ENCODE data around the gene GALNT18.

Gene GALNT18

DNA sequence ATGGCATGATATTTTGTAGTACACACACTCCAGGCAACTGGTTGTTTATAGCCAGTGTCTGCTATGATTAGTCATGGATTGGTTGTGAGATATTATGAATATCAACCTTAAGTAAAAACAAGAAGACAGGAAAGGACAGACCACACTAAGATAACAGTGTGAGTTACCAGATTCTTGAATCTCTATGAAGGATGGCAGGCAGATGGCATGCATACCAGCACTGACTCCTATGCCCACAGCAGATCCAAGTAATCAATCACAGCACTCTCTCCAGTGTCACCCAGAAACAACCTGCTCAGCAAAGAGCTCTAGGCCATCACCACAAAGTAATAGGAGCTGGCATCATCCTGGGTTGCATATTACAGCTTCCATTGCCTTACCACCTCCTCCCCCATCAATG lies 116.6 kb downstream of the GALNT18 start:
- Histone ChIP-seq H3K4me3 (ENCODE audit: low read depth in 1 of 2, low read length in 2 of 2) (no peak overlapping the region), H3K36me3 (ENCODE audit: insufficient read depth, low read length) (no peaks in the 10 kb centered on the region), H3K27me3 (ENCODE audit: control insufficient read depth in 1 of 2, insufficient read depth in 2 of 2, low read length in 2 of 2) (no peaks in the 10 kb centered on the region), H3K9ac (ENCODE audit: low read length) (no peak overlapping the region), H3K27ac (ENCODE audit: low read depth, low read length) (no peak overlapping the region), H3K9me3 (ENCODE audit: low read length) (no peaks in the 10 kb centered on the region), H3K4me1 (ENCODE audit: insufficient read depth, low read length) (peaks cover 39% of the 10 kb centered on the region)

DNA sequence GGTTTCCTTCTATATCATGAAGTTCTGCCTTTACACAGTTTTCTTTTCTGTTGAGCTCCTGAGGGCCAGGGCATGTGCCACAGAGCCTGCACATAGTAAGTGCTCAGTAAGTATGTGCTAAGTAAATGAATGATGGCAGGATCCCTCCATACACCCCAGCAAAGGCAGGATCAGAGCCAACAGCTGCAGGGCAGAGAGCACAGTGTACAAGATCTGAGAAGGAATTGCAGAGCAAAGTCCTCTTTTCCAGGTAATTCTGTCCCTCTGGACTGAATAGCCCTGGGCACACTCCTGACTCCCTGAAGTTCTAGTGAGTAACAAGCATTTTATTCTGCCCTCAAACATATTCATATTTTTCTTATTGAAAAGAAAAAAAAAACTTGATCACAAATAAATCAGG lies 117.7 kb downstream of the GALNT18 start:
- H3K4me1 ChIP-seq (ENCODE audit: insufficient read depth, low read length) = peaks cover 37% of the 10 kb centered on the region
- H3K36me3 ChIP-seq (ENCODE audit: insufficient read depth, low read length) = no peaks in the 10 kb centered on the region
- no peak overlapping the region for H3K27ac ChIP-seq (ENCODE audit: low read depth, low read length)
- no peak overlapping the region for H3K4me3 ChIP-seq (ENCODE audit: low read depth in 1 of 2, low read length in 2 of 2)
- H3K9ac ChIP-seq (ENCODE audit: low read length) = no peak overlapping the region
- no peaks in the 10 kb centered on the region for H3K27me3 ChIP-seq (ENCODE audit: control insufficient read depth in 1 of 2, insufficient read depth in 2 of 2, low read length in 2 of 2)
- no peaks in the 10 kb centered on the region for H3K9me3 ChIP-seq (ENCODE audit: low read length)

DNA sequence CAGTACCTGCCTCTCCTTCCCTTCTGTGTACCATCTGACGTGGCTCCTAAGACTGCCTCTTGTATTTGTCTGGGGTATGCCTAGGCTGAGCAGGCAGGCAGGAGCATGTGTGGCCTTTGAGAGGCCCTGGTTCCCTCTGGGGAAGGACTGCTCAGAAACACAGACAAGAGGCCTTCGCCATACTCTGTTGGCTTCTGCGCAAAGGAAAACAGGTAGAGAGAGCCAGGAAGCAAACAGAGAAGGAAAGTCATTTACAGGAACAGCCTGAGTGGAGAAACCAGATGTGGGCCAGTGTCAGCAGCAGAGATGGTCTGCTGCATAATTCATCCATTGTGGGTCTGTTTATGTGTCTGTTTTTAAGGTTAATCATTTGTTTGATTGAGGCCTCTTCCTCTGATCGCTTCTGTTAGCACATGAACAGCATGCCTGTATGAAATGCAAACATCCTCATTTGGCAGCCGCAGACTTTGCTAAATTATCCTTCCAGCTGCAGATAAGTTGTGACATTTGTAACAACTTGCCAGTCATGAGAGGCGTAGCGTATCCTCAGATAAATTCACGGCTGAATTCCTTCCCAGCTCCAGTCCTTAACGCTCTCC lies 119.4 kb downstream of the GALNT18 start:
- H3K4me3 ChIP-seq (ENCODE audit: low read depth in 1 of 2, low read length in 2 of 2) = no peak overlapping the region
- peak overlapping the region; percentile 70 for H3K27ac ChIP-seq (ENCODE audit: low read depth, low read length)
- H3K4me1 ChIP-seq (ENCODE audit: insufficient read depth, low read length) = peaks cover 37% of the 10 kb centered on the region
- H3K9me3 ChIP-seq (ENCODE audit: low read length) = no peaks in the 10 kb centered on the region
- no peaks in the 10 kb centered on the region for H3K36me3 ChIP-seq (ENCODE audit: insufficient read depth, low read length)
- H3K9ac ChIP-seq (ENCODE audit: low read length) = no peak overlapping the region
- H3K27me3 ChIP-seq (ENCODE audit: control insufficient read depth in 1 of 2, insufficient read depth in 2 of 2, low read length in 2 of 2) = no peaks in the 10 kb centered on the region

DNA sequence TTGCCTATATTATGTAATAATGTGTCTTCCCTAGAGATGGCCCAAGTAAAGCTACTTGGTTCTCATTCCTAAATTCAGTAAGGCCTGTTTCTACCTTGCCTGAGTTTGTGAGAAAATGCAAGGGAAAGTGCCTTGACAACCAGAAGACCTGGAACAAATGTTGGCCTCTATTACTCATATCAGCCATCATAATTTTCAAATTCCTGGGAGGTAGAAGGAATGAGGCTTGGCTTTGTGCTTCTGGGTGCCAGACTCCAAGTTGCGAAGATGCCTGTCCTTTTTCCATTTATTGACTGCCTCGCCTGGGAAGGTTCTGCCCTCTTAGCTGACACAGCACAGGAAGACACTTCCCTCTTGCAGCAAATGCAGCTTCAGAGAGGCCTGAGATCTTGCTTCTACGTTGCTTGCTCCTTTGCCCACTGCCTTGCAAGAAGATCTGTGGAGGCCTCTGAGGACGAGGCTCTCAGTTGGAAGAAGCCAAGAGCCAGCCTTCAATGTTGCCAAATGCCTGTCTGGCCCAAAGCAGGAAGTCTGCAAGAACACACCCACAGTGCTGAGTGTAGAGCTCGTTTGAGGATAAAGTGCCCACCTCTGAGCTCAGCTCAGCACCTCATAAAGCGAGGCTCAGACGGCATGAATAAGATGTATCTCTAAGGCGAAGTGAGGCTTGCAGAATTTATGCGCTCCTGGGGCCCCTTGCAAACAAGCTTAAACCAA lies 120.1 kb downstream of the GALNT18 start:
- no peaks in the 10 kb centered on the region for H3K27me3 ChIP-seq (ENCODE audit: control insufficient read depth in 1 of 2, insufficient read depth in 2 of 2, low read length in 2 of 2)
- no peaks in the 10 kb centered on the region for H3K36me3 ChIP-seq (ENCODE audit: insufficient read depth, low read length)
- peaks cover 37% of the 10 kb centered on the region for H3K4me1 ChIP-seq (ENCODE audit: insufficient read depth, low read length)
- no peak overlapping the region for H3K9ac ChIP-seq (ENCODE audit: low read length)
- H3K9me3 ChIP-seq (ENCODE audit: low read length) = no peaks in the 10 kb centered on the region
- peak overlapping the region; percentile 70 for H3K27ac ChIP-seq (ENCODE audit: low read depth, low read length)
- no peak overlapping the region for H3K4me3 ChIP-seq (ENCODE audit: low read depth in 1 of 2, low read length in 2 of 2)

DNA sequence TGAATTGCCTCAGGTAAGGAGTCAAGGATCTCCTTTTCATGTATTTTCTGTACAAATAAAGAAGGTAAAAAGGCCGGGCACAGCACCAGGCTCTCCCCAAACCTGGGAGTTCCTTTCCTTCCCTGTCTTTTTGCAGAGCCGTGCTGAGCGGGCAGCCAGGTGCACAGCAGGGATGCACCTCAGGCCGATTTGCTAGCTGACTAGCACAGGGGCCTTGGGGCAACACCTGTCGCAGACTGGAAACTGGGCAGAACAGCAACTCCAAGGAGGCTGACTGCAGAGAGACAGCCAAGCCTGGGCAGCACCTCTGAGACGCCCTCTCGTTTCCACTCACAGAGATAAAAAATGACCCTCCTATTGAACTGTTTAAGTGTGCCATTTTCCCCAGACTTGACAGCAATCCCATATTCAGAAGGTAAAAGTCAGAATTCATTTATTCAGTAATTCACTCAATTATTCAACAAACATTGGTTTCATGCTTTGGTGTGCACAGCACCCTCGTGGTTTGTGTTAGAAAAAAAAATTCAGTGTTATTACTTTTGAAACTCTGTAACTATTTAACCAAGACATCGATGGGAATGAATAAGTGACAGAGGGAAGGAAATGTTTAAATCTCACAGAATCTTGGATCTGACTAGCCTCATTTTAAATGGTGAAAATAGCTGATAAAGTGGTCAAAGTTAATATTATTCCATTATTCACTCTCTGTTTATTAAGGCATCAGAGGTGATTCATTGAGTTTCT lies 120.9 kb downstream of the GALNT18 start:
- Histone ChIP-seq H3K4me1 (ENCODE audit: insufficient read depth, low read length) (peaks cover 36% of the 10 kb centered on the region), H3K27ac (ENCODE audit: low read depth, low read length) (no peak overlapping the region)

DNA sequence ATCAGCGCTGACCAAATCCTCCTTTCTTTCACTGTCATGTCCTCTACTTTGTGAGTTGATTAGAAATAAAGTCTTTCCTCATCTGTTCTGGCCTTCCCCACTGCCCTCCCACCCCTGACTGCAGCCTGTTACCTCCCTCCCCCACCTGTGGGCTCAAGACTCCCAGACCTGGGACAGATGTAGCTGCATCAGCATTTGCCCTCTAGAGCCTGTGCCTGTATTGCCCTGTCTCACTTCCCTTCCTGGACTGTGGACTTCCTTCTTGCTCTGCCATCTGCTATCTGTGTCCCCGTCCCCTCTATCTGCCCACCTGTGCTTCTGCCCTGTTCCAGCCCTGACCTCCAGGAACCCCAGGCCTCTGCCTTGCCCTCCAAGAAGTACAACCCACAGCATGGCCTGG lies 122.5 kb downstream of the GALNT18 start:
- Histone ChIP-seq H3K36me3 (ENCODE audit: insufficient read depth, low read length) (no peaks in the 10 kb centered on the region), H3K9me3 (ENCODE audit: low read length) (no peaks in the 10 kb centered on the region), H3K9ac (ENCODE audit: low read length) (no peak overlapping the region), H3K4me3 (ENCODE audit: low read depth in 1 of 2, low read length in 2 of 2) (no peak overlapping the region), H3K27me3 (ENCODE audit: control insufficient read depth in 1 of 2, insufficient read depth in 2 of 2, low read length in 2 of 2) (no peaks in the 10 kb centered on the region), H3K27ac (ENCODE audit: low read depth, low read length) (no peak overlapping the region), H3K4me1 (ENCODE audit: insufficient read depth, low read length) (peaks cover 29% of the 10 kb centered on the region)

More for the DNA sequence above, 120.9 kb downstream of the GALNT18 start:
- no peak overlapping the region for H3K9ac ChIP-seq (ENCODE audit: low read length)
- no peaks in the 10 kb centered on the region for H3K9me3 ChIP-seq (ENCODE audit: low read length)
- no peaks in the 10 kb centered on the region for H3K27me3 ChIP-seq (ENCODE audit: control insufficient read depth in 1 of 2, insufficient read depth in 2 of 2, low read length in 2 of 2)
- no peak overlapping the region for H3K4me3 ChIP-seq (ENCODE audit: low read depth in 1 of 2, low read length in 2 of 2)
- H3K36me3 ChIP-seq (ENCODE audit: insufficient read depth, low read length) = no peaks in the 10 kb centered on the region

DNA sequence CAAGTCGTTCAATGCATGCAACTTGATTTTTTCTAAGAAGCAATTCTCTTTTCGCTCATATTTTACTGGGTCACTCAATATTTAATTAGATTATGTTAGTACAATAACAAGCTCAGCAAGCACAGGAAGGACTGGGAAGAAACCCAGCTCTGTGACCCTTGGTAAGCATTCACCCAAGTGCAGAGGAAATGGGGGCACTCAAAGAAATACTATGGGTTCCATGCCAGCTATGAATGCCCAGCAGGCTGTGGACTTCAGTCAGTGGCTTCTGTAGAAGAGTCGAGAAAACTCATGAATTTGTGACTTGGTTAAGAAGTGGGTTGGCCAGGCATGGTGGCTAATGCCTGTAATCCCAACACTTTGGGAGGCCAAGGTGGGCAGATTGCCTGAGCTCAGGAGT lies 123.6 kb downstream of the GALNT18 start:
- Histone ChIP-seq H3K36me3 (ENCODE audit: insufficient read depth, low read length) (no peaks in the 10 kb centered on the region), H3K4me1 (ENCODE audit: insufficient read depth, low read length) (peaks cover 25% of the 10 kb centered on the region), H3K9me3 (ENCODE audit: low read length) (no peaks in the 10 kb centered on the region), H3K27ac (ENCODE audit: low read depth, low read length) (no peak overlapping the region), H3K9ac (ENCODE audit: low read length) (no peak overlapping the region), H3K4me3 (ENCODE audit: low read depth in 1 of 2, low read length in 2 of 2) (no peak overlapping the region), H3K27me3 (ENCODE audit: control insufficient read depth in 1 of 2, insufficient read depth in 2 of 2, low read length in 2 of 2) (no peaks in the 10 kb centered on the region)

DNA sequence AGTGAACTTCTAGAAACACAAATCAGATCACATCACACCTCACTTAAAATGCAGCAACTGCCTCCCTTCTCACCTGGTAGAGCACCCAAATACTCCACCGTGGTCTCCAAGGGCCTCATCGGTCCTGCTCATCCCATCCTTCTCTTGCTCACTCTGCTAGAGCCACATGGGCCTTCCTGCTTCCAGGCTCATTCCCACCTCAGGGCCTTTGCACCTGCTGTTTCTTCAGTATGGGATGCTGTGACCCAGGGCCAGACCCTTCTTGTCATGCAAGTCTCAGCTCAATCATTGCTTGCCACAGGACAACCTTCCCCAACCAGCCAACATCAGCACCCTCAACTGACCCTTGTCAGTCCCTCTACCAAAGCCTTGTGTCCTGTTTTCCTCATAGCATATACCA lies 124.9 kb downstream of the GALNT18 start:
- H3K27me3 ChIP-seq (ENCODE audit: control insufficient read depth in 1 of 2, insufficient read depth in 2 of 2, low read length in 2 of 2) = no peaks in the 10 kb centered on the region
- no peak overlapping the region for H3K9ac ChIP-seq (ENCODE audit: low read length)
- no peak overlapping the region for H3K27ac ChIP-seq (ENCODE audit: low read depth, low read length)
- H3K4me3 ChIP-seq (ENCODE audit: low read depth in 1 of 2, low read length in 2 of 2) = no peak overlapping the region
- peaks cover 12% of the 10 kb centered on the region for H3K4me1 ChIP-seq (ENCODE audit: insufficient read depth, low read length)
- H3K9me3 ChIP-seq (ENCODE audit: low read length) = no peaks in the 10 kb centered on the region
- H3K36me3 ChIP-seq (ENCODE audit: insufficient read depth, low read length) = no peaks in the 10 kb centered on the region

DNA sequence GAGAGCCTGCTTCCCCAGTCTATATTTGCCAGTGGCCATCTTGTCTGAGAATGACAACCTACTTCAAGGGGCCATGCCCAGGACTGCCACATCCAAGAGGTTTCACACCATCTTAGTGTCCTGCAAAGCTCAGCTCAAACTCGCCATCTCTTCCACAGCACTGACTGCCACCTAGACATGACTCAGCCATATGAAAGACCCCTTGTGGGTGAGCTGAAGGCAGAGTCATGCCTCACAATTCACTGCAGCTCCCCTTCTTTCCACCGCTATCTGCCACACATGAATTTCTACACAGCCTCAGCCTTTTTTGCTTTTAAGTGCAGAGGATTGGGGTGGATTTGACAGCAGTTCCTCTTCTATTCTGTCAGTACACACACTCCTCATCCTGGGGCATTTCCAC lies 127.5 kb downstream of the GALNT18 start:
- H3K9me3 ChIP-seq (ENCODE audit: low read length) = no peaks in the 10 kb centered on the region
- H3K27ac ChIP-seq (ENCODE audit: low read depth, low read length) = no peak overlapping the region
- no peaks in the 10 kb centered on the region for H3K36me3 ChIP-seq (ENCODE audit: insufficient read depth, low read length)
- H3K4me1 ChIP-seq (ENCODE audit: insufficient read depth, low read length) = no peaks in the 10 kb centered on the region
- H3K4me3 ChIP-seq (ENCODE audit: low read depth in 1 of 2, low read length in 2 of 2) = no peak overlapping the region
- H3K27me3 ChIP-seq (ENCODE audit: control insufficient read depth in 1 of 2, insufficient read depth in 2 of 2, low read length in 2 of 2) = no peaks in the 10 kb centered on the region
- no peak overlapping the region for H3K9ac ChIP-seq (ENCODE audit: low read length)

DNA sequence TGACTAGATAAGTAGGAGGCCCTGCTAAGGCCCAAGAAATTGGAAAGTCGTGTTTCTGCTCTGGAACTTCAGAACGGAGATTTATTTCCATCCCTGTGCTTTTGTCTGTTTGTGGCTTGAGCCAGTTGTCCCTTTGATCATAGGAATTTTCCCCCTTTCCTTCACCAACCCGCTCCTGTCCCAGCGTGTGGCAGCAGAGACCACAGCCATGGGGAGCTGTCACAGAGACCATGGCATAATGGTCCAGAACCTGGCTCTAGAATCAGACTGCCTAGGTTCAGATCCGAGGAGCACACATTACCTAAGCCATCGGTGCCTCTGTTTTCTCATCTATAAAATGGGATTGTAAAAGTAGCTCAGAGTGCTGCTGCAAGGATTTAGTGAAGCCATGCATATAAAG lies 128.1 kb downstream of the GALNT18 start:
- H3K4me1 ChIP-seq (ENCODE audit: insufficient read depth, low read length) = no peaks in the 10 kb centered on the region
- H3K36me3 ChIP-seq (ENCODE audit: insufficient read depth, low read length) = no peaks in the 10 kb centered on the region
- no peaks in the 10 kb centered on the region for H3K27me3 ChIP-seq (ENCODE audit: control insufficient read depth in 1 of 2, insufficient read depth in 2 of 2, low read length in 2 of 2)
- H3K4me3 ChIP-seq (ENCODE audit: low read depth in 1 of 2, low read length in 2 of 2) = no peak overlapping the region
- no peaks in the 10 kb centered on the region for H3K9me3 ChIP-seq (ENCODE audit: low read length)
- H3K9ac ChIP-seq (ENCODE audit: low read length) = no peak overlapping the region
- no peak overlapping the region for H3K27ac ChIP-seq (ENCODE audit: low read depth, low read length)

DNA sequence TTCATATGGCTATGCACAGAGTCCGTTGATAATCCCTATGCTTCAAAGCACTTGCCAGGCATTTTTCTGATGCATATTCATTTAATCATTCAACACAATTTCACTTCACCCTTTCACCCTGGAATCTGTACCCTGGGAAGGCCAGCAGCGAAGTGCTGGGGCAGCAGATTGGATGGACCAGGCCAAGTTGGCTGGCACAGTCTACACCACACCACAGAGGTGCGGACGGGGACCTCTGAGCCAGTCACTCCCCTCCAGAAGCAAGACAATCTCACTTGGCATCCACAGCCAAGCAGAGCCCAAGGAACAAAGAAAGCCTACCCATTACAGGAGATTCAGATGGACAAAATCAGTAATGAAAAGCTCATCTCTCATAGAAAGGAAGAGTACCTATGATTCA lies 130.2 kb downstream of the GALNT18 start:
- H3K36me3 ChIP-seq (ENCODE audit: insufficient read depth, low read length) = no peaks in the 10 kb centered on the region
- H3K9me3 ChIP-seq (ENCODE audit: low read length) = no peaks in the 10 kb centered on the region
- no peak overlapping the region for H3K27ac ChIP-seq (ENCODE audit: low read depth, low read length)
- no peaks in the 10 kb centered on the region for H3K27me3 ChIP-seq (ENCODE audit: control insufficient read depth in 1 of 2, insufficient read depth in 2 of 2, low read length in 2 of 2)
- no peak overlapping the region for H3K4me3 ChIP-seq (ENCODE audit: low read depth in 1 of 2, low read length in 2 of 2)
- H3K4me1 ChIP-seq (ENCODE audit: insufficient read depth, low read length) = no peaks in the 10 kb centered on the region
- no peak overlapping the region for H3K9ac ChIP-seq (ENCODE audit: low read length)
